Calu3 (cell line): ENCODE results near the gene FOSB. TPM values are rescaled to one million over a fixed set of nuclear protein-coding genes. Genes with fewer than 3 reads are reported as not detected.

Source experiments
- BruUV-seq: library from RNA; stranded (reverse); fragments of 400-500 nt; replicated peaks from 2 replicates; lab custom pipeline; 2021; lab: Mats Ljungman, UMichigan
- CTCF ChIA-PET: fragments of 300-600 bp; sonication (Branson Sonifier 250); formaldehyde crosslinking; loops from one replicate; lab custom pipeline; 2022; ENCODE audit warnings: antibody characterized with exemption; lab: Charles Lee
- DNase-seq: peaks from one replicate; pipeline ENCODE4 v3.0.0; 2022
- H3K27ac Mint-ChIP-seq: one replicate; pipeline ENCODE4 v1.8.0; 2022; ENCODE audit warnings: mixed read lengths; ENCODE audit not compliant: unreplicated experiment
- H3K27me3 Mint-ChIP-seq: one replicate; pipeline ENCODE4 v1.8.0; 2022; ENCODE audit warnings: mixed read lengths; ENCODE audit not compliant: unreplicated experiment
- H3K36me3 Mint-ChIP-seq: one replicate; pipeline ENCODE4 v1.8.0; 2022; ENCODE audit warnings: mild to moderate bottlenecking, moderate library complexity, mixed read lengths; ENCODE audit not compliant: insufficient read depth, unreplicated experiment
- H3K4me1 Mint-ChIP-seq: one replicate; pipeline ENCODE4 v1.8.0; 2022; ENCODE audit warnings: mild to moderate bottlenecking, low read depth, mixed read lengths; ENCODE audit not compliant: unreplicated experiment
- H3K4me3 Mint-ChIP-seq: one replicate; pipeline ENCODE4 v1.8.0; 2022; ENCODE audit warnings: mild to moderate bottlenecking, low read depth, moderate library complexity, mixed read lengths; ENCODE audit not compliant: unreplicated experiment
- H3K9me3 Mint-ChIP-seq: one replicate; pipeline ENCODE4 v1.8.0; 2022; ENCODE audit warnings: low read depth, mixed read lengths; ENCODE audit not compliant: unreplicated experiment
- intact Hi-C: fragments of 100-400 bp; cut with micrococcal nuclease; formaldehyde crosslinking; loops from one replicate; pipeline ENCODE4 v1.10.0; 2022; ENCODE audit not compliant: unreplicated experiment
- total RNA-seq: library from RNA; stranded (reverse); gene quantifications from 2 replicates; pipeline ENCODE4 v1.2.3, GENCODE V29; 2022
- TF ChIP-seq, protein P1 (sequence below): fragments of 200-600 bp; IDR thresholded peaks from one replicate; pipeline ENCODE4 v1.8.0; 2022; ENCODE audit warnings: antibody characterized with exemption; ENCODE audit not compliant: unreplicated experiment

The FOSB gene
- total RNA-seq, 1 experiment from 2014 or later: 23.8 TPM

DNA sequence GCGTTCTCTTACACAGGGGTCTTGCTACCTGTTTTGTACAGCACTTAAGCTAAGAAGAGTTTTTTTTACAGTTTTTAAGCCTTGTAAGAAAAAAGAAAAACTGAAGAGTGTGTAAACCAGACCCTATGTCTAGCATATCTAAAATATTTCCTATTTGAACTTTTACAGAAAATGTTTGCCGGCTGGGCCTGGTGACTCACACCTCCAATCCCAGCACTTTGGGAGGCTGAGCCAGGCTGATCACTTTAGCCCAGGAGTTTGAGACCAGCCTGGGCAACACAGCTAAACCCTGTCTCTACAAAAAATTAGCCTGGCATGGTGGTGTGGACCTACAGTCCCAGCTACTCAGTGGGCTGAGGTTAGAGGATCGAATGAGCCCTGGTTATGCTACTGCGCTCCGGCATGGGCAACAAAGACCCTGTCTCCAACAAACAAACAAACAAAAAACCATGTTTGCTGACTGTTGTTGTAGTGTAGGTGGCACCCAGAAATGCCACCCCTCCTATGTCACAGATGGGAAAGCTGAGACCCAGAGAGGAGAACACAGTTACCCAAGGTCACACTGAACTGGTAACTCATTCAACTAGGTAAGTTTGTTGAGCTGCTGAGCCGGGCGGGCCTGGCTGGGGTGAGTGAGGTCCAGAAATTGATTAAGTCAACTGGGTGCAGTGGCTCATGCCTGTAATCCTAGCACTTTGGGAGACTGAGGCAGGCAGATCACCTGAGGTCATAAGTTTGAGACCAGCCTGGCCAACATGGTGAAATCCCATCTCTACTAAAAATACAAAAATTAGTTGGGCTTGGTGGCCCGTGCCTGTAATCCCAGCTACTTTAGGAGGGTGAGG is 37.6 kb downstream of the FOSB start:
- Mint-ChIP-seq H3K36me3 (peaks cover 63% of the 10 kb centered on the region), H3K4me1 (peaks cover 23% of the 10 kb centered on the region), H3K27me3 (no peaks in the 10 kb centered on the region), H3K9me3 (no peaks in the 10 kb centered on the region), H3K4me3 (peak overlapping the region; percentile 84), H3K27ac (peak overlapping the region; percentile 98)
- TF ChIP-seq, protein P1, sequence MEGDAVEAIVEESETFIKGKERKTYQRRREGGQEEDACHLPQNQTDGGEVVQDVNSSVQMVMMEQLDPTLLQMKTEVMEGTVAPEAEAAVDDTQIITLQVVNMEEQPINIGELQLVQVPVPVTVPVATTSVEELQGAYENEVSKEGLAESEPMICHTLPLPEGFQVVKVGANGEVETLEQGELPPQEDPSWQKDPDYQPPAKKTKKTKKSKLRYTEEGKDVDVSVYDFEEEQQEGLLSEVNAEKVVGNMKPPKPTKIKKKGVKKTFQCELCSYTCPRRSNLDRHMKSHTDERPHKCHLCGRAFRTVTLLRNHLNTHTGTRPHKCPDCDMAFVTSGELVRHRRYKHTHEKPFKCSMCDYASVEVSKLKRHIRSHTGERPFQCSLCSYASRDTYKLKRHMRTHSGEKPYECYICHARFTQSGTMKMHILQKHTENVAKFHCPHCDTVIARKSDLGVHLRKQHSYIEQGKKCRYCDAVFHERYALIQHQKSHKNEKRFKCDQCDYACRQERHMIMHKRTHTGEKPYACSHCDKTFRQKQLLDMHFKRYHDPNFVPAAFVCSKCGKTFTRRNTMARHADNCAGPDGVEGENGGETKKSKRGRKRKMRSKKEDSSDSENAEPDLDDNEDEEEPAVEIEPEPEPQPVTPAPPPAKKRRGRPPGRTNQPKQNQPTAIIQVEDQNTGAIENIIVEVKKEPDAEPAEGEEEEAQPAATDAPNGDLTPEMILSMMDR: no peak
- CTCF ChIA-PET: interaction anchor here (0.6 to 1.6 kb wide), 7 partner anchors 20 to 475 kb away, joined by 3 to 9 read pairs (median 4); no protein-coding TSS in a partner anchor
- DNase-seq: no peak
- BruUV-seq: no TSS peak
- intact Hi-C loops: loop anchor here (5.0 kb wide), 1 partner anchor 137 kb away; no protein-coding TSS in a partner anchor

DNA sequence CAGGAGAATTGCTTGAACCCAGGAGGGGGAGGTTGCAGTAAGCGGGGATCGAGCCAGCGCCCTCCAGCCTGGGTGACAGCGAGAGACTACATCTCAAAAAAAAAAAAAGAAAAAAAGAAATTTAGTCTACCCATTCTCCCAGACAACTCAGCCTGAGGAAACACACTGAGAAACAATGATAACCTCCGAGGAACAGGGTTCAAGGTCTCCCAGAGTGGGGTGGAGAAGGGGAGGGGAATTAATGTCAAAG is 38.1 kb downstream of the FOSB start:
- no peaks in the 10 kb centered on the region for H3K27me3 Mint-ChIP-seq
- CTCF ChIA-PET: interaction anchor here (0.6 to 1.1 kb wide), 5 partner anchors 27 to 474 kb away, joined by 3 to 9 read pairs (median 3); no protein-coding TSS in a partner anchor
- BruUV-seq: TSS peak; percentile 69
- peaks cover 68% of the 10 kb centered on the region for H3K36me3 Mint-ChIP-seq
- no peaks in the 10 kb centered on the region for H3K9me3 Mint-ChIP-seq
- DNase-seq: no peak
- intact Hi-C loops: loop anchor here (5.0 kb wide), 1 partner anchor 136 kb away; no protein-coding TSS in a partner anchor
- TF ChIP-seq, protein P1: no peak
- H3K4me3 Mint-ChIP-seq: peak overlapping the region; percentile 84
- H3K4me1 Mint-ChIP-seq: peaks cover 28% of the 10 kb centered on the region
- H3K27ac Mint-ChIP-seq: peak overlapping the region; percentile 98

DNA sequence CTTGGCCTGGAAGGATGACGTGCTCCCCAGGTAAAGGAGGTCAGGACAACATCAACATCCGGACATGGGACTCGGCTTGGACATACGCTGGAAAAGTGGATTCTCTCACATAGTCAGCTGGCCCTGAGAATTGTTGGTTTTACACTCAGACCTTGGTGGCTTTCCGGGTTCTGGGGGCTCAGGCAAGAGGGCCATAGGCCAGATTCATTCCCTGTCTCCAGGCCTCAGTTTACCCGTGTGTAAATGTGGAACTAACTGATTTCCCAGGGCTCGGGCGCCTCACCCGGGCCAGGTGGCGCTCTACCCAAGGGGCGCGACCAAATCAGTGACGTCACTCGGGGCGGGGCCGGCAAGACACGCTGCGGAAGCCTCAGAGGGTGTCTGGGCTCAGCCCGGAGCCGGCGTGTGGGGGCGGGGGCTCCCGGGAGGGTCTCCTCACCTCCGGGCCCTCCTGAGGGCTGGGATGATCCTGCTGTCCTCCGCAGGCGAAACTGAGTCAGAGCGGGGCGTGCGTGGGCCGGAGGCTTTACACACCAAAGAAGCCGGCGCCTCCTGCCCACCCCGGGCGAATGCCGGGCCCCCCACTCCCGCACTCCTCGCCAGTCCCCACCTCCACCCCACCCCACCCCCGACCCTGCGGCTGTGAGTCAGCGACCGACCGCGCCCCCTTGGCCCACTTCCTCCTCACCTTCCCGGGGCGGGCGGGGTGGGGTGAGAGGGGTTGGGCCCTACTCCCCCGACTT is 38.6 kb downstream of the FOSB start:
- Mint-ChIP-seq H3K4me1 (peaks cover 33% of the 10 kb centered on the region), H3K4me3 (peak overlapping the region; percentile 84), H3K27ac (peak overlapping the region; percentile 98), H3K9me3 (no peaks in the 10 kb centered on the region), H3K36me3 (peaks cover 71% of the 10 kb centered on the region), H3K27me3 (no peaks in the 10 kb centered on the region)
- no TSS peak for BruUV-seq
- intact Hi-C loops: loop anchor here (5.0 kb wide), 1 partner anchor 136 kb away; no protein-coding TSS in a partner anchor
- TF ChIP-seq, protein P1: no peak
- CTCF ChIA-PET: interaction anchor here (0.6 to 1.1 kb wide), 4 partner anchors 28 to 474 kb away, joined by 3 to 4 read pairs (median 3); no protein-coding TSS in a partner anchor
- DNase-seq: peak; percentile 99
